OCI-LY7 (cell line): Measurements from ENCODE around the gene KRTAP10-5. TPM values are rescaled to one million over a fixed set of nuclear protein-coding genes. Genes with fewer than 3 reads are reported as not detected.
"Not testable (repeated sequence)": the region's sequence is repeated elsewhere in the genome, so short reads cannot be mapped to it uniquely, and the experiment has no call there.

Experiments
- Bru-seq: library from RNA; stranded (reverse); fragments of 400-500 nt; gene quantifications from one replicate; lab custom pipeline; 2021; lab: Mats Ljungman, UMichigan
- BruChase-seq, 2 experiments: library from RNA; stranded (reverse); fragments of 400-500 nt; gene quantifications; one replicate each; lab custom pipeline; 2021; lab: Mats Ljungman, UMichigan
- BruUV-seq: library from RNA; stranded (reverse); fragments of 400-500 nt; replicated peaks from 2 replicates; lab custom pipeline; 2021; lab: Mats Ljungman, UMichigan
- CTCF ChIA-PET: fragments of 300-600 bp; sonication (Branson Sonifier 250); formaldehyde crosslinking; loops from one replicate; lab custom pipeline; 2022; ENCODE audit warnings: antibody characterized with exemption; ENCODE audit not compliant: unreplicated experiment; lab: Charles Lee
- POLR2A ChIA-PET: fragments of 300-600 bp; sonication (Branson Sonifier 250); formaldehyde crosslinking; loops from one replicate; lab custom pipeline; 2022; ENCODE audit warnings: antibody characterized with exemption; lab: Charles Lee
- DNase-seq: peaks from one replicate; pipeline ENCODE4 v3.0.0-alpha.2; 2015; ENCODE audit warnings: low spot score
- H2AFZ ChIP-seq: fragments of 200-600 bp; sonication (generic), shearing (Covaris generic); 2 replicates; pipeline ENCODE4 v1.6.1; 2014; ENCODE audit warnings: mild to moderate bottlenecking, antibody characterized with exemption, low read length, moderate library complexity
- H3K27ac ChIP-seq: fragments of 200-600 bp; sonication (generic); 2 replicates; pipeline ENCODE4 v1.5.1; 2014; ENCODE audit warnings: mixed run types, low read depth, mild to moderate bottlenecking, moderate library complexity, low read length, inconsistent platforms; ENCODE audit not compliant: poor library complexity, severe bottlenecking
- H3K36me3 ChIP-seq: fragments of 200-600 bp; sonication (generic); 2 replicates; pipeline ENCODE4 v1.6.1; 2014; ENCODE audit warnings: mild to moderate bottlenecking, antibody characterized with exemption, low read length, moderate library complexity, mixed read lengths; ENCODE audit not compliant: insufficient read depth
- H3K4me1 ChIP-seq: fragments of 200-600 bp; sonication (generic); 2 replicates; pipeline ENCODE4 v1.5.1; 2014; ENCODE audit warnings: mild to moderate bottlenecking, low read length; ENCODE audit not compliant: insufficient read depth, poor library complexity, severe bottlenecking
- H3K4me2 ChIP-seq: fragments of 200-600 bp; sonication (generic); 2 replicates; pipeline ENCODE4 v1.6.1; 2014; ENCODE audit warnings: mild to moderate bottlenecking, low read length
- H3K4me3 ChIP-seq: fragments of 200-600 bp; sonication (generic); 2 replicates; pipeline ENCODE4 v1.5.1; 2014; ENCODE audit warnings: mild to moderate bottlenecking, low read depth, low read length; ENCODE audit not compliant: poor library complexity, severe bottlenecking
- H3K79me2 ChIP-seq: fragments of 200-600 bp; sonication (generic); 2 replicates; pipeline ENCODE4 v1.6.1; 2016; ENCODE audit warnings: low read depth, mild to moderate bottlenecking, low read length, moderate library complexity, mixed read lengths; ENCODE audit not compliant: insufficient read depth
- H3K9me2 ChIP-seq: fragments of 200-600 bp; sonication (generic); 2 replicates; pipeline ENCODE4 v1.6.1; 2016; ENCODE audit warnings: mild to moderate bottlenecking, low read length, mixed read lengths; ENCODE audit not compliant: insufficient read depth
- H3K9me3 ChIP-seq: fragments of 200-600 bp; sonication (generic); 2 replicates; pipeline ENCODE4 v1.6.1; 2014; ENCODE audit warnings: mild to moderate bottlenecking, mixed run types, low read length, mixed read lengths
- H4K20me1 ChIP-seq: fragments of 200-600 bp; sonication (generic); 2 replicates; pipeline ENCODE4 v1.6.1; 2014; ENCODE audit warnings: mild to moderate bottlenecking, antibody characterized with exemption, low read length, moderate library complexity, mixed read lengths; ENCODE audit not compliant: insufficient read depth
- CTCF ChIP-seq: fragments of 200-600 bp; sonication (generic); conservative IDR thresholded peaks from 2 replicates; pipeline ENCODE4 v1.5.1; 2014; ENCODE audit warnings: mild to moderate bottlenecking, antibody characterized with exemption, low read length, moderate library complexity, mixed read lengths
- EZH2phosphoT487 ChIP-seq: fragments of 200-600 bp; sonication (generic); IDR thresholded peaks from 2 replicates; pipeline ENCODE4 v1.6.1; 2018; ENCODE audit warnings: low read depth, borderline replicate concordance, mild to moderate bottlenecking, mixed run types, antibody characterized with exemption, low read length, moderate library complexity, mixed read lengths
- intact Hi-C: fragments of 100-400 bp; cut with micrococcal nuclease; formaldehyde crosslinking; loops from one replicate; pipeline ENCODE4 v1.10.0; 2022; ENCODE audit not compliant: unreplicated experiment
- long read RNA-seq: library from polyadenylated mRNA; stranded (forward); transcript quantifications from one replicate; pipeline ENCODE4 v2.0.0, GENCODE V29; 2022
- total RNA-seq, 2 experiments: library from RNA; depleted of rRNA in 1 of 2; stranded (reverse); fragments of >200 nt in 1 of 2; shearing (Covaris generic) in 1 of 2; gene quantifications; 2 replicates each; pipeline ENCODE4 v1.2.3, GENCODE V29; 2014 to 2022

Gene KRTAP10-5
- total RNA-seq (2014; rRNA removed; shearing (Covaris generic)) (not detected in 2 replicates), total RNA-seq (2022) (not detected in 2 replicates), Bru-seq, nascent RNA (not detected), BruChase-seq, experiment 1, labeled RNA remaining after a 6-hour chase (not detected), BruChase-seq, experiment 2, labeled RNA remaining after a 2-hour chase (not detected)
- long read RNA-seq = 0 reads

GRCh38 chr21:44580231-44580821, at the start of gene KRTAP10-5:
Gene KRTAP10-5, minus strand, starts transcription at chr21:44580604. Its CDS starts 26 bp downstream, at chr21:44580578.
- DNase-seq, H3K4me3 ChIP-seq, H2AFZ ChIP-seq, POLR2A ChIA-PET, H3K9me3 ChIP-seq, H3K79me2 ChIP-seq, H3K9me2 ChIP-seq, CTCF ChIA-PET, H4K20me1 ChIP-seq, H3K4me2 ChIP-seq, H3K4me1 ChIP-seq, H3K27ac ChIP-seq, intact Hi-C loops, BruUV-seq, H3K36me3 ChIP-seq: not testable (repeated sequence)

- H2AFZ ChIP-seq = no peak overlapping the region
- ChIA-PET CTCF (no interaction called here), POLR2A (no interaction called here)
- no peak for DNase-seq
- H3K4me3 ChIP-seq = no peak overlapping the region
- no peaks in the 10 kb centered on the region for H4K20me1 ChIP-seq
- H3K36me3 ChIP-seq = no peaks in the 10 kb centered on the region
- H3K4me1 ChIP-seq = no peaks in the 10 kb centered on the region
- TF ChIP-seq CTCF (no peak), EZH2phosphoT487 (no peak)
- no peak overlapping the region for H3K27ac ChIP-seq
- no peaks in the 10 kb centered on the region for H3K9me2 ChIP-seq
- no TSS peak for BruUV-seq
- H3K79me2 ChIP-seq = no peaks in the 10 kb centered on the region
- intact Hi-C loops = no loop called here
- no peak overlapping the region for H3K4me2 ChIP-seq
- H3K9me3 ChIP-seq = peaks cover 4% of the 10 kb centered on the region; the same call in 1 of the 2 replicates
Measured at GRCh38 chr21:44628707-44629391, 48.4 kb upstream of the KRTAP10-5 start.

- BruUV-seq, H3K27ac ChIP-seq, H3K4me3 ChIP-seq, DNase-seq, POLR2A ChIA-PET, H4K20me1 ChIP-seq, intact Hi-C loops, H3K9me2 ChIP-seq, H3K4me1 ChIP-seq, H2AFZ ChIP-seq, H3K36me3 ChIP-seq, H3K79me2 ChIP-seq, H3K4me2 ChIP-seq: not testable (repeated sequence)
- peaks cover 13% of the 10 kb centered on the region for H3K9me3 ChIP-seq
- CTCF ChIA-PET = interaction anchor here (0.6 kb wide), 1 partner anchor 125 kb away, joined by 3 read pairs; no protein-coding TSS in a partner anchor
Measured at GRCh38 chr21:44627831-44628233, 47.4 kb upstream of the KRTAP10-5 start.

- H3K27ac ChIP-seq, POLR2A ChIA-PET: not testable (repeated sequence)
Measured at GRCh38 chr21:44627181-44627822, 46.9 kb upstream of the KRTAP10-5 start.

More at GRCh38 chr21:44627181-44627822, 46.9 kb upstream of the KRTAP10-5 start:
- BruUV-seq, DNase-seq, H3K9me2 ChIP-seq, H3K79me2 ChIP-seq, H3K4me3 ChIP-seq, H3K4me2 ChIP-seq, H3K4me1 ChIP-seq, H3K36me3 ChIP-seq, H2AFZ ChIP-seq, H4K20me1 ChIP-seq, intact Hi-C loops: not testable (repeated sequence)
- peaks cover 13% of the 10 kb centered on the region for H3K9me3 ChIP-seq
- CTCF ChIA-PET = interaction anchor here (0.6 to 0.7 kb wide), 2 partner anchors 25 to 125 kb away, joined by 3 to 4 read pairs; no protein-coding TSS in a partner anchor
